HUES64 (cell line): ENCODE measurements around the gene CDC25A.

Source experiments
- H3K27ac ChIP-seq: 2 replicates; pipeline ENCODE4 v1.7.0; 2013; ENCODE audit warnings: low read depth, low read length, inconsistent platforms
- H3K27me3 ChIP-seq: 2 replicates; pipeline ENCODE4 v1.6.1; 2013; ENCODE audit warnings: mild to moderate bottlenecking, low read length; ENCODE audit not compliant: insufficient read depth
- H3K36me3 ChIP-seq: 2 replicates; pipeline ENCODE4 v1.6.1; 2013; ENCODE audit warnings: mild to moderate bottlenecking, low read length; ENCODE audit not compliant: insufficient read depth
- H3K4me1 ChIP-seq: 2 replicates; pipeline ENCODE4 v1.6.1; 2013; ENCODE audit warnings: mild to moderate bottlenecking, low read length, moderate library complexity; ENCODE audit not compliant: insufficient read depth
- H3K4me3 ChIP-seq: 2 replicates; pipeline ENCODE4 v1.5.1; 2013; ENCODE audit warnings: mild to moderate bottlenecking, low read length, moderate library complexity
- H3K9ac ChIP-seq: 2 replicates; pipeline ENCODE4 v1.6.1; 2013; ENCODE audit warnings: mild to moderate bottlenecking, low read depth, low read length
- H3K9me3 ChIP-seq: 2 replicates; pipeline ENCODE4 v1.6.1; 2013; ENCODE audit warnings: low read depth, low read length; ENCODE audit not compliant: insufficient read depth
- WGBS: fragments of 150-250, 120-280 bp; methylation state at CpG from one replicate; pipeline ENCODE4 v1.1.7; 2013; ENCODE audit warnings: missing lambda C conversion rate; 5-methylcytosine and 5-hydroxymethylcytosine counted together

CDC25A gene

DNA sequence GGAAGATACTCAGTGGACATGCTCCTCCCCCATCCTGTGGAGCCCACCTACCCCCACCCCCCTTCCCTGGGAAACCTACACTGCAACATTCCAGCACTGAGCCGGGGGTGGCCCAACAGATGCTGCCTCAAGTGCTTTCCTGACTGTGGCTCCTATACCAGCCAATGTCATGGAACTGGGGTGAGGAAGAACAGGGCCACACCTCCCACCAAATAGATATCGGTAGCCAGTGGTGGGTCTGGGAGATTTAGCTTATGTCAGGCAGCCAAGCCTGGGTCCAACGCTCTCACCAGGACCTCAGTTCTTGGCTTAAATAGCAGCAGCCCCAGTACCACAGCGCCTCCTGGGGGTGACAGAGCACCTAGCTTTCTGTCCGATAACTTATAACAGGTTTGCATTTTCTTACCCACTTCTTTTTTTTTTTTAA lies 30.3 kb downstream of the CDC25A start:
- Histone ChIP-seq H3K27ac (no peak overlapping the region), H3K36me3 (peaks cover 60% of the 10 kb centered on the region), H3K4me3 (no peak overlapping the region), H3K4me1 (no peaks in the 10 kb centered on the region), H3K9me3 (no peaks in the 10 kb centered on the region), H3K9ac (no peak overlapping the region), H3K27me3 (no peaks in the 10 kb centered on the region)
- 76% methylated on average over 5 of the region's 5 CpGs for WGBS

GRCh38 chr3:48157202-48157840 lies 30.9 kb downstream of the CDC25A start:
- H3K9me3 ChIP-seq: no peaks in the 10 kb centered on the region
- H3K36me3 ChIP-seq: peaks cover 55% of the 10 kb centered on the region
- no peak overlapping the region for H3K4me3 ChIP-seq
- H3K27me3 ChIP-seq: no peaks in the 10 kb centered on the region
- H3K9ac ChIP-seq: no peak overlapping the region
- no peak overlapping the region for H3K27ac ChIP-seq
- H3K4me1 ChIP-seq: no peaks in the 10 kb centered on the region
- 95% methylated on average over 4 of the region's 5 CpGs for WGBS

DNA sequence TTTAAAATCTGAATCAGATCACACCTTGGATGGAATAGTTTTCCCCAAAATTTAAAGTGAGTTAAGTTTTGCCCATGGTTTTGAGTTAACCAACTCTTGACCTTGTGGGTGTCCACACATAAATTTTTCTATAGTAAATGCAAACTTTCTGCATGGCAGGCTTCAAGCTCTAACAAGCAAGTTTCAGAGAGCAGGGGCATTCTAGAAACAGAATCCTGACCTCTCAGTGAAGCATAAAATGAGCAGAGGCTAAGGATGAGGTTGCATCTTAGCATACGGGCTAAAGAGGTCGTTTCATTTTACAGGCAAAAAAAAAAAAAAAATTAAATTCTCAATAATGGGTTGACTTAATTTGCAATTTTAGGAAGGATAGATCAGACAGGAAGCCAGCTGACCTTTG lies 32.1 kb downstream of the CDC25A start:
- no peaks in the 10 kb centered on the region for H3K9me3 ChIP-seq
- H3K9ac ChIP-seq: no peak overlapping the region
- H3K4me1 ChIP-seq: no peaks in the 10 kb centered on the region
- H3K27me3 ChIP-seq: no peaks in the 10 kb centered on the region
- H3K27ac ChIP-seq: no peak overlapping the region
- no CpG with 5 or more reads among the region's 2 CpGs for WGBS
- H3K36me3 ChIP-seq: peaks cover 44% of the 10 kb centered on the region
- H3K4me3 ChIP-seq: no peak overlapping the region

- H3K27ac ChIP-seq: no peak overlapping the region
- H3K27me3 ChIP-seq: no peaks in the 10 kb centered on the region
- H3K4me1 ChIP-seq: no peaks in the 10 kb centered on the region
- H3K36me3 ChIP-seq: peaks cover 33% of the 10 kb centered on the region
- no peak overlapping the region for H3K9ac ChIP-seq
- no peak overlapping the region for H3K4me3 ChIP-seq
- H3K9me3 ChIP-seq: no peaks in the 10 kb centered on the region
- WGBS: 88% methylated on average over 2 of the region's 2 CpGs
These were observed 33.1 kb downstream of the CDC25A start for GRCh38 chr3:48155122-48155521.

DNA sequence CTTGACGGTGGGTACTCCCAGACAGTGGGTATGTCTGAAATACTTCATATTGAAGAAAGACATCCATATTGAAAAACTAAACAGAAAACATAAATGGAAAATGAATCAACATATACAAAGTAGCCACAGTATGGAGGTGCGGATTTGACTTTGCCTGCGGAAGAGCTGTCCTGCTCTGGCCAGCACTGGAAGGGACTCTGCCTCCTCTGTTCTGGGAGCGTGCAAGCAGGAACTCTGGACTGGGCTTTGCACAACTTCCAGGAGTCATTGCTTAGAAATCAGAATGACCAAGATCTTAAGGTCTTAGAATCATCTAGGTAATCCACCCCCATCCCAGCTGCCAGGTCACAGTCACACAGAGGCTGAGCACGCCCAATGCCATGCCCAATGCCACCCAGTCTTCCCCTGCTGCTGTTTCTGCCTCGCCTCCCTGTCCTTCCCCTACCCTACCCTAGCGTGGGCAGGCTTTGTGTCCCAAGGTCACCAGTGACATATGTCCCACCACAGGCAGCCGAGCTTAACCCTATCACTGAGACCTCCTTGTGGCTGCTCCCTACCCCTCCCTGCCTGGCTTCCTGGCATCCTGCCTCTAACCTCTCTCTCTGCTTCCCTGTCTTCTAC lies 36.3 kb downstream of the CDC25A start:
- no peak overlapping the region for H3K9ac ChIP-seq
- H3K4me3 ChIP-seq: no peak overlapping the region
- H3K9me3 ChIP-seq: no peaks in the 10 kb centered on the region
- H3K27ac ChIP-seq: no peak overlapping the region
- 67% methylated on average over 8 of the region's 8 CpGs for WGBS
- no peaks in the 10 kb centered on the region for H3K27me3 ChIP-seq
- no peaks in the 10 kb centered on the region for H3K4me1 ChIP-seq
- peaks cover 3% of the 10 kb centered on the region; the same call in 1 of the 2 replicates for H3K36me3 ChIP-seq

DNA sequence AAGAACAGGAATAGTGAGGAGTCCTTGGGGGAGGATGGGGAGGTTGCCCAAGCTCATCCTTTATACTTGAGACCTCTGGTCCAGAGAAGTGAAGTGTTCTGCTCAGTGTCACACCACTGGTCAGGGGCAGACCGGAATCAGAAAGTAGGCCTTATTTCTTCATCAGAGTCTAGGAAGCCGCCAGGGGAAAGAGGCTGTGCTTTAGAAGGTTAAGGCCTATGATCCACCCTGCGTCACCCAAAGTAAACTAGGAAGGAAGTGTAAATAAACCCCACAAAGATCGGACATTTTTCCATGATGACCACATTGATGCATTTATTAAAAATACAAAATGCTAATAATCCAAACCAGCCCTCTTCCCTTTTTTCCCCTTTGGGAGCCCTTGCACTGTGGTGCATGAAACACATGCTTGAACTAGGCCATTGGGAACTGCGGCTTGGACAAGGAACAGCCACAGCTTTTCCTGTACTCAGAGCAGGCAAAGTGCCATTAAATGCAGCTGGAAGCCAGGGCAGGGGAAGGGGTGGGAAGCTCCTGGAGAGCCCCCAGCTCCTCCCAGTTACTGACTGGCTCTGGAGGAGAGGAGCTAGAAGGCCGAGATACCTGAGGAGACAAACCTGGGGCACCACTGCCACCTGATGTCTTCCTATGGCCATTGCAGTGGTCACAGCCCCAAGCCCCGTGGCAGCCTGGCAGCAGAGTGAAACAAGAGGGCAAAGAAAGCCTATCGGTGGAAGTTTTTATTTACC lies 37.0 kb downstream of the CDC25A start:
- no peaks in the 10 kb centered on the region for H3K4me1 ChIP-seq
- 51% methylated on average over 8 of the region's 8 CpGs for WGBS
- H3K9me3 ChIP-seq: no peaks in the 10 kb centered on the region
- H3K4me3 ChIP-seq: no peak overlapping the region
- H3K27ac ChIP-seq: no peak overlapping the region
- H3K27me3 ChIP-seq: no peaks in the 10 kb centered on the region
- no peaks in the 10 kb centered on the region for H3K36me3 ChIP-seq
- H3K9ac ChIP-seq: no peak overlapping the region

DNA sequence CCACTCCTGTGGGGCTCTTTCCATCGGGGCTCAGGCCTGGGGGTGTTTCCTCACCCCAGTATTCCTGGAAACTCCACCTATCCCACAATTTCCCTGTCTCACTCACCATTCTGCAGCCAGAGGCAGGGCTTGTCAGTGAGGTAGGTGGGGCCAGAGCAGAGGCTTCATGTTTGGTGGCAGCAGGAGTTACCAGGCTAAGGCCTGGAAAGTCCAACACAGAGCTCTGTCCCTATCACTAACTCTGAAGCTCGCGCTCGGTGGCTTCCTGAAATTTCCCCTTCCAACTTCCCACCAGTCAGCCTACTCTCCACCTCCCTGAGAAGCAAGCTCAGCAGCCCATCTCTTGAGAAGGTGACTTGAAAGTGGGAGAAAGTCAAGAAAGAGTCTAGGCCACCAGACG lies 44.2 kb downstream of the CDC25A start:
- no peaks in the 10 kb centered on the region for H3K27me3 ChIP-seq
- H3K9ac ChIP-seq: no peak overlapping the region
- 91% methylated on average over 5 of the region's 5 CpGs for WGBS
- H3K4me3 ChIP-seq: no peak overlapping the region
- no peak overlapping the region for H3K27ac ChIP-seq
- no peaks in the 10 kb centered on the region for H3K9me3 ChIP-seq
- 0 out of 2 replicates have a peak, but pooled peaks cover 4% of the 10 kb centered on the region for H3K4me1 ChIP-seq
- H3K36me3 ChIP-seq: no peaks in the 10 kb centered on the region

DNA sequence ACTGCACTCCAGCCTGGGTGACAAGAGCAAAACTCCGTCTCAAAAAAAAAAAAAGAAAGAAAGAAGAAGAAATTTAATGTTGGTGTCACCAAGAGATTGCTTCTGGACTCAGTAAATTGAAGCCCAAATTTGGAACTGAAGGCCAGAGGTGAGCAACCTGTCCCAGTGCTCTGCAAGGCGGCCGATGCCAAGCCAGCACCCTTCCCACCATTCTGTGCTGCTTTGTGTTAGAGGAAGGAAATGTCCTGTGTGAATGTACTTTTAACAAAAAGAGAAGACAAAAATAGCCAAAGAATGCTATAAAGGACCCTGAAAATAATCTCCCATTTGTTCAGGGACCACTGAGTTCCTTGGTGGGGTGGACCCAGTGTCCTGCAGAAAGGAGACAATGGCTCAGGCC lies 44.6 kb downstream of the CDC25A start:
- Histone ChIP-seq H3K27me3 (no peaks in the 10 kb centered on the region), H3K4me3 (no peak overlapping the region), H3K9me3 (no peaks in the 10 kb centered on the region), H3K27ac (no peak overlapping the region), H3K36me3 (no peaks in the 10 kb centered on the region), H3K9ac (no peak overlapping the region), H3K4me1 (0 out of 2 replicates have a peak, but pooled peaks cover 4% of the 10 kb centered on the region)
- 98% methylated on average over 3 of the region's 3 CpGs for WGBS

- WGBS: 86% methylated on average over 11 of the region's 11 CpGs
- H3K4me1 ChIP-seq: 0 out of 2 replicates have a peak, but pooled peaks cover 4% of the 10 kb centered on the region
- no peak overlapping the region for H3K4me3 ChIP-seq
- no peaks in the 10 kb centered on the region for H3K27me3 ChIP-seq
- H3K36me3 ChIP-seq: no peaks in the 10 kb centered on the region
- no peaks in the 10 kb centered on the region for H3K9me3 ChIP-seq
- no peak overlapping the region for H3K9ac ChIP-seq
- H3K27ac ChIP-seq: no peak overlapping the region
These were observed 45.8 kb downstream of the CDC25A start for GRCh38 chr3:48142316-48142870.

DNA sequence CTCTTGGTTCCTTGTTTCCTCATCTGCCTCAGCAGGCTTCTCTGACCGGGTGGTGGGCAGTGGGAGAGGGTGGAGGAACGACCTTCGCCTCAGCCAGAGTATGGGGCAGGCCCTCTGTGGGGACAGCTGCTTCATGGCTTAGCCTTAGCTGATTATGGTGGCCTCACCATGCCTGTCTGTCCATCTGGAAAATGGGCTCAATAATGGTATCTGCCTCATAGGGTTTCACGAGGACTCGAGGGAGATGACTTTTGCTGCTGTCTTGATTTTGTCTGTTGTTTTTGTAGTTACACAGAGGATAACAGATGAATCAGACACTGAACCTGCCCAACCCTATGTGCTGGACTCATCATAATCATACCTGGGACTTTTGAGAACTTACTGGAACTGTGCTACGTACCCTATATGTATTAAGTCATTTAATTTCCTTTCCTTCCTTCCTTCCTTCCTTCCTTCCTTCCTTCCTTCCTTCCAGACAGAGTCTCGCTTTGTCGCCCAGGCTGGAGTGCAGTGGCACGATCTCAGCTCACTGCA lies 46.5 kb downstream of the CDC25A start:
- WGBS: 96% methylated on average over 9 of the region's 9 CpGs
- no peaks in the 10 kb centered on the region for H3K27me3 ChIP-seq
- no peaks in the 10 kb centered on the region for H3K36me3 ChIP-seq
- H3K4me1 ChIP-seq: 0 out of 2 replicates have a peak, but pooled peaks cover 4% of the 10 kb centered on the region
- no peaks in the 10 kb centered on the region for H3K9me3 ChIP-seq
- H3K9ac ChIP-seq: no peak overlapping the region
- no peak overlapping the region for H3K27ac ChIP-seq
- no peak overlapping the region for H3K4me3 ChIP-seq
